Heart right ventricle (tissue), 16 donors: ENCODE measurements around the gene CARTPT. TPM values are rescaled to one million over a fixed set of nuclear protein-coding genes. Genes with fewer than 3 reads are reported as not detected.

Experiments used
- ATAC-seq, 8 donors: fragments of 200-7000 bp; cut with Tn5 transposase; one replicate each; pipeline ENCODE4 v1.9.1; 2020; ENCODE audit warnings: mild to moderate bottlenecking in 8 of 8, moderate library complexity in 8 of 8, moderate number of reproducible peaks in 1 of 8
- DNase-seq, 2 donors: peaks; one replicate each; pipeline ENCODE4 v3.0.0-alpha.2; 2020
- H3K27ac ChIP-seq, 10 donors: fragments of 200-600 bp; sonication (generic) in 2 of 10; one replicate each; pipeline versions ENCODE4 v1.5.0 to v1.8.0; 2020 to 2022; ENCODE audit warnings: mild to moderate bottlenecking in 3 of 10
- H3K27me3 ChIP-seq, 7 donors: fragments of 200-600 bp; one replicate each; pipeline ENCODE4 v1.8.0; 2021 to 2022; ENCODE audit warnings: mild to moderate bottlenecking in 2 of 7
- H3K36me3 ChIP-seq, 9 donors: fragments of 200-600 bp; sonication (generic) in 1 of 9; one replicate each; pipeline versions ENCODE4 v1.5.0 to v1.8.0; 2020 to 2022; ENCODE audit warnings: mild to moderate bottlenecking in 2 of 9
- H3K4me1 ChIP-seq, 9 donors: fragments of 200-600 bp; sonication (generic) in 1 of 9; one replicate each; pipeline versions ENCODE4 v1.5.0 to v1.8.0; 2020 to 2022; ENCODE audit warnings: mild to moderate bottlenecking in 4 of 9
- H3K4me3 ChIP-seq, 10 donors: fragments of 200-600 bp; sonication (generic) in 2 of 10; one replicate each; pipeline versions ENCODE4 v1.5.0 to v1.8.0; 2020 to 2022; ENCODE audit warnings: mild to moderate bottlenecking in 7 of 10, moderate library complexity in 2 of 10
- H3K9me3 ChIP-seq, 11 donors: fragments of 200-600 bp in 10 of 11; sonication (generic) in 2 of 11; one replicate each; pipeline versions ENCODE4 v1.5.0 to v1.8.0; 2013 to 2022; ENCODE audit warnings: mild to moderate bottlenecking in 2 of 11, control low read depth in 1 of 11, moderate library complexity in 1 of 11
- WGBS, 2 donors: extraction: QIAGEN DNeasy Blood & Tissue Kit; methylation state at CpG; one replicate each; pipeline ENCODE4 v1.1.7; 2013; ENCODE audit warnings: inconsistent platforms in 1 of 2; 5-methylcytosine and 5-hydroxymethylcytosine counted together
- intact Hi-C, 10 donors: fragments of 100-400 bp; cut with DNase I; formaldehyde crosslinking; loops; one replicate each; pipeline versions ENCODE4 v1.11.1 to v1.14.2; 2022
- polyA plus RNA-seq, 2 donors: library from polyadenylated mRNA; stranded (reverse); fragments of 200-250 nt; gene quantifications; one replicate each; pipeline ENCODE4 v1.2.3, GENCODE V29; 2013
- total RNA-seq, 10 donors: library from RNA; stranded (reverse); fragmentation: NEBNext Ultra II Directional in 3 of 10; extraction: Animal tissue kit (Norgen Biotek cat#: 25700) in 3 of 10; gene quantifications; one replicate each; pipeline versions ENCODE4 v1.2.1 to v1.2.4, GENCODE V29; 2021 to 2023
- TF ChIP-seq, protein P1 (sequence below), 9 donors: fragments of 200-600 bp; sonication (generic) in 2 of 9; IDR thresholded peaks; one replicate each; pipeline versions ENCODE4 v1.5.0 to v1.8.0; 2021 to 2022; ENCODE audit warnings: antibody characterized with exemption in 9 of 9, mild to moderate bottlenecking in 5 of 9, moderate library complexity in 1 of 9
- donor health status: Arrhythmogenic right ventricular cardiomyopathy.
- donor health status: ischemic (EF 13 %, LVEDD 7.1; RV severe dilation, severe dysfunction).
- donor health status: healthy with polysubstance abuse.
- donor health status: DM: no; HTN: yes; CAD: no.
- donor health status: DM: no; HTN: no; CAD: no.
- donor health status: ischemic (EF 25% LVEDD 6.9; RV normal size, moderate dysfunction).
- donor health status: ischemic (EF 25% LVEDD 5.7; RV mildly dilated, moderate dysfunction).
- donor health status: healthy.
- donor health status: DM: yes; HTN: yes; CAD: no.
- donor health status: Ischemic cardiomyopathy.
- donor health status: ischemic (EF 35%, LVEDD 5.7; RV mildly dilated, moderate dysfunction).
- donor health status: nonischemic (EF 11% LVEDD 7.7; RV severe dilation, severe dysfunction).
- donor health status: DM: yes; HTN: yes; CAD: no.
- donor health status: PGD.
- donor health status: ischemic (EF 29% LVEDD 5.4; RV normal size, mild dysfunction).
- donor health status: nonischemic (EF 23%, LVEDD 6.1; RV moderate dilation, normal function).

Gene CARTPT
- total and polyA plus RNA-seq, 12 donors, result not detected

DNA sequence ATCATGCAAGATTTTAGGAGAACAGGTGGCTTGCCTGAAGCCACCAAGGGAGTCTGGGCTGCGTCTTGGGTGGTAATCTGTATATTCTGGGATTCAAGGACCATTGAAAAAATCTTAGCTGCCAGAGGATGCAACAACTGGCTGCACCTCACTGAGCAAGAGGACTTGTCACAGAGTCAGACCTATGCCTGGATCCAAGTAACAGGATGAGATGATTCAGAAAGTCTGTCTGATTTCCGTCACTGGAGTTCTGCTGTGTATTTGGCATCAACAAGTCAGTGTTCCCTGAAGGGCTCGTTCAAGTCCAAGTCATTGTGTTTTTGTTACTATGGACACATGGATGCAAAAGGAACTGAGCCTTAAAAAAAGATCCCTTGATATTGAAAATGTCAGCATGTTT lies 37.8 kb upstream of the CARTPT start:
- WGBS, 2 donors, result 28 to 33% methylated on average over 3 of the region's 3 CpGs
- intact Hi-C loops, result no loop called here
- H3K4me3 ChIP-seq, result no peak overlapping the region
- no peaks in the 10 kb centered on the region for H3K36me3 ChIP-seq
- ATAC-seq (peak in 3 of 8 donors; percentile 55 to 71 (median 67)), DNase-seq (no peak)
- peaks cover 0 to 7% (median 0%) of the 10 kb centered on the region in 11 donors for H3K9me3 ChIP-seq
- TF ChIP-seq, protein P1, sequence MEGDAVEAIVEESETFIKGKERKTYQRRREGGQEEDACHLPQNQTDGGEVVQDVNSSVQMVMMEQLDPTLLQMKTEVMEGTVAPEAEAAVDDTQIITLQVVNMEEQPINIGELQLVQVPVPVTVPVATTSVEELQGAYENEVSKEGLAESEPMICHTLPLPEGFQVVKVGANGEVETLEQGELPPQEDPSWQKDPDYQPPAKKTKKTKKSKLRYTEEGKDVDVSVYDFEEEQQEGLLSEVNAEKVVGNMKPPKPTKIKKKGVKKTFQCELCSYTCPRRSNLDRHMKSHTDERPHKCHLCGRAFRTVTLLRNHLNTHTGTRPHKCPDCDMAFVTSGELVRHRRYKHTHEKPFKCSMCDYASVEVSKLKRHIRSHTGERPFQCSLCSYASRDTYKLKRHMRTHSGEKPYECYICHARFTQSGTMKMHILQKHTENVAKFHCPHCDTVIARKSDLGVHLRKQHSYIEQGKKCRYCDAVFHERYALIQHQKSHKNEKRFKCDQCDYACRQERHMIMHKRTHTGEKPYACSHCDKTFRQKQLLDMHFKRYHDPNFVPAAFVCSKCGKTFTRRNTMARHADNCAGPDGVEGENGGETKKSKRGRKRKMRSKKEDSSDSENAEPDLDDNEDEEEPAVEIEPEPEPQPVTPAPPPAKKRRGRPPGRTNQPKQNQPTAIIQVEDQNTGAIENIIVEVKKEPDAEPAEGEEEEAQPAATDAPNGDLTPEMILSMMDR (IDR thresholded peaks at IDR 0.05), result no peak
- H3K4me1 ChIP-seq, result no peaks in the 10 kb centered on the region
- no peak overlapping the region for H3K27ac ChIP-seq
- H3K27me3 ChIP-seq, result peaks cover 0 to 30% (median 11%) of the 10 kb centered on the region in 7 donors

DNA sequence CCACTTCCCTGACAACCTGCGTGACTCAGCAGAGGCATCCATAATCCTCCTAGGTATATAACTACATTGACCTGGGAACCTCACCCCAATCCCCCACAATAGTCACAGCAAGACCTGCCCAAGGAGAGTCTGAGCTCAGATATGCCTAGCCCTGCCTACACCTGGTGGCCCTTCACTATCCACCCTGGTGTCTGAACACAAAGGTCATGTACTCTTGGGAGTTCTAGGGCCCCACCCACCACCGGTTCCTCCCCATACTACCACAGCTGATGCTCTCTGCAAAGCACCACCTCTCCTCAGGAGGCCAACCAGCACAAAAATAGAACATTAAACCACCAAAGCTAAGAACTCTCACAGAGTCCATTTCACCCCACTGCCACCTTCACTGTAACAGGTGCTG lies 34.8 kb upstream of the CARTPT start:
- ATAC-seq, result no peak

DNA sequence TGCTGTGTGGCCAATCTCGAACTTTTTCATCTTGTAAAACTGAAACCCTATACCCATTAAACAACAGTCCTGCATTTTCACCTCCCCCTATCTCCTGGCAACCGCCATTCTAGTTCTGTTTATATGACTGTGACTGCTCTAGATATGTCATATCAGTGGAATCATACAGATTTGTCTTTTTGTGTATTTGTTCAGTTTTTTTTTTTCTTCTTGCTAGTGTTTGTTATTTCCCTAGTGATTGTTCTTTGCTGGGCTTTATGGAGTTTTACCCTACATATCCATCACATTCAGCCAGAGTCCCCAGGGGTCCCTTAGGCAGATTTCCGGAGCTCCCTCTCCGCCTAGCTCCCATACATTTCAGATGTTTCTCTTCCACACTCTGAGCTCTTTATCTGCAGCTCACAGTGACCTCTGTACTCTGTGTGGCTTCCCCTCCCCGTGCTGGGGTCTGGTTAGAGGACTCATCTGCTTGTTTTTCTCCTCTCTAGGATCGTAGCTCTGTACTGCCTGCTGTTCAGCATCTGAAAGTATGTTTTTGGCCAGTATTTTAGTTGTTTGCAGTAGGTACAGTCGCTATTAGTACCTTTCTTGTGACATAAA lies 25.1 kb upstream of the CARTPT start:
- no peaks in the 10 kb centered on the region for H3K9me3 ChIP-seq
- WGBS, 2 donors, result 22 to 30% methylated on average over 7 of the region's 7 CpGs
- no peak overlapping the region for H3K4me3 ChIP-seq
- ATAC-seq (no peak), DNase-seq (no peak)
- intact Hi-C loops, result no loop called here
- peaks cover 0 to 6% (median 0%) of the 10 kb centered on the region in 9 donors for H3K4me1 ChIP-seq
- H3K36me3 ChIP-seq, result no peaks in the 10 kb centered on the region
- H3K27ac ChIP-seq, result no peak overlapping the region
- H3K27me3 ChIP-seq, result peaks cover 0 to 17% (median 5%) of the 10 kb centered on the region in 7 donors
- TF ChIP-seq, protein P1 (IDR thresholded peaks at IDR 0.05), result no peak

More for the DNA sequence above, 34.8 kb upstream of the CARTPT start:
- 87 to 92% methylated on average over 2 of the region's 2 CpGs for WGBS, 2 donors
- H3K27me3 ChIP-seq, result peaks cover 0 to 18% (median 11%) of the 10 kb centered on the region in 7 donors
- H3K4me3 ChIP-seq, result no peak overlapping the region
- TF ChIP-seq, protein P1 (IDR thresholded peaks at IDR 0.05), result no peak
- DNase-seq, result no peak
- intact Hi-C loops, result no loop called here
- H3K4me1 ChIP-seq, result no peaks in the 10 kb centered on the region
- peaks cover 0 to 13% (median 0%) of the 10 kb centered on the region in 11 donors for H3K9me3 ChIP-seq
- no peaks in the 10 kb centered on the region for H3K36me3 ChIP-seq
- H3K27ac ChIP-seq, result no peak overlapping the region

DNA sequence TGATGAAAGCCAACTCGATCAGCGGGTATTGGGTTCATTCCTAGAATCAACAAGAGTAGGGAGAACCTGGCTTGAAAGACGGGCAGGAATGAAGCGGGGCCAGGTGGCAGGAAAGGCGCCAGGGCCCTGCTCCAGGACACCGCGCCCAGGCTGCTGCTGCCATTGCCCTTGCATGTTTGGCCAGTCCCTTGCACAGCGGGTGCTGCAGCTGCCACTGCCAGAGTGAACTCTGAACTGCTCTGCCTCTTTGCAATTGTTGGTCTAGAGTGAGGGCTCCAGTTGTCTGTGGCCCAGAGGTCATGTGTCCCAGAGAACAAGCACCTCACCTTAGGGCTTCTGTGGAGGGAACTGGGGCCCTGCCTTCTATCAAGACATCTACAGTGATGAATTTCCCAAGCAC lies 24.0 kb upstream of the CARTPT start:
- no peaks in the 10 kb centered on the region for H3K9me3 ChIP-seq
- 97 to 98% methylated on average over 8 of the region's 8 CpGs for WGBS, 2 donors

More for the DNA sequence above, 24.0 kb upstream of the CARTPT start:
- H3K4me3 ChIP-seq, result no peak overlapping the region
- DNase-seq (no peak), ATAC-seq (no peak)
- peaks cover 0 to 10% (median 0%) of the 10 kb centered on the region in 9 donors for H3K4me1 ChIP-seq
- TF ChIP-seq, protein P1 (IDR thresholded peaks at IDR 0.05), result no peak
- intact Hi-C loops, result no loop called here
- peaks cover 0 to 17% (median 5%) of the 10 kb centered on the region in 7 donors for H3K27me3 ChIP-seq
- no peak overlapping the region for H3K27ac ChIP-seq
- no peaks in the 10 kb centered on the region for H3K36me3 ChIP-seq
